Measurements from ENCODE around the gene ZMYND8.

ZMYND8 gene

GRCh38 chr20:47332381-47333206 is 23.9 kb downstream of the ZMYND8 start:
- no peak for DNase-seq (ENCODE audit: low spot score)

GRCh38 chr20:47330933-47331708 is 25.4 kb downstream of the ZMYND8 start:
- no peak for DNase-seq (ENCODE audit: low spot score)

- DNase-seq (ENCODE audit: low spot score): no peak
Observed at GRCh38 chr20:47330071-47330470, 26.4 kb downstream of the ZMYND8 start.

- DNase-seq (ENCODE audit: low spot score): no peak
Observed at GRCh38 chr20:47328129-47328528, 28.4 kb downstream of the ZMYND8 start.

GRCh38 chr20:47327711-47328110 is 28.8 kb downstream of the ZMYND8 start:
- no peak for DNase-seq (ENCODE audit: low spot score)

GRCh38 chr20:47326658-47327268 is 29.7 kb downstream of the ZMYND8 start:
- no peak for DNase-seq (ENCODE audit: low spot score)

- no peak for DNase-seq (ENCODE audit: low spot score)
Observed at GRCh38 chr20:47325242-47325641, 31.3 kb downstream of the ZMYND8 start.

- DNase-seq (ENCODE audit: low spot score): no peak
Observed at GRCh38 chr20:47320990-47321805, 35.3 kb downstream of the ZMYND8 start.

GRCh38 chr20:47319517-47320252 is 36.8 kb downstream of the ZMYND8 start:
- peak; percentile 76 for DNase-seq (ENCODE audit: low spot score)

GRCh38 chr20:47318586-47319516 is 37.6 kb downstream of the ZMYND8 start:
- DNase-seq (ENCODE audit: low spot score): peak; percentile 55

GRCh38 chr20:47318027-47318585 is 38.4 kb downstream of the ZMYND8 start:
- DNase-seq (ENCODE audit: low spot score): peak; percentile 50

- peak; percentile 56 for DNase-seq (ENCODE audit: low spot score)
Observed at GRCh38 chr20:47317127-47317895, 39.2 kb downstream of the ZMYND8 start.

- no peak for DNase-seq (ENCODE audit: low spot score)
Observed at GRCh38 chr20:47316776-47317126, 39.7 kb downstream of the ZMYND8 start.

- peak; percentile 35 for DNase-seq (ENCODE audit: low spot score)
Observed at GRCh38 chr20:47315339-47316056, 41.0 kb downstream of the ZMYND8 start.

GRCh38 chr20:47314647-47315338 is 41.7 kb downstream of the ZMYND8 start:
- DNase-seq (ENCODE audit: low spot score): no peak

- no peak for DNase-seq (ENCODE audit: low spot score)
Observed at GRCh38 chr20:47311967-47312681, 44.4 kb downstream of the ZMYND8 start.

GRCh38 chr20:47311211-47311610 is 45.3 kb downstream of the ZMYND8 start:
- no peak for DNase-seq (ENCODE audit: low spot score)

Measured in iPS-NIHi11 (cell line).